HG02623 (cell line): ENCODE data around the gene C14orf180.

ENCODE experiments used
- ATAC-seq: cut with Tn5 transposase; IDR thresholded peaks from one replicate; pipeline ENCODE4 v1.9.1; 2021; ENCODE audit warnings: moderate library complexity; ENCODE audit not compliant: unreplicated experiment

C14orf180 gene

GRCh38 chr14:104560586-104560945 is 19.0 kb upstream of the C14orf180 start:
- no peak for ATAC-seq

- no peak for ATAC-seq
These were observed 18.4 kb upstream of the C14orf180 start for GRCh38 chr14:104561124-104561557.

DNA sequence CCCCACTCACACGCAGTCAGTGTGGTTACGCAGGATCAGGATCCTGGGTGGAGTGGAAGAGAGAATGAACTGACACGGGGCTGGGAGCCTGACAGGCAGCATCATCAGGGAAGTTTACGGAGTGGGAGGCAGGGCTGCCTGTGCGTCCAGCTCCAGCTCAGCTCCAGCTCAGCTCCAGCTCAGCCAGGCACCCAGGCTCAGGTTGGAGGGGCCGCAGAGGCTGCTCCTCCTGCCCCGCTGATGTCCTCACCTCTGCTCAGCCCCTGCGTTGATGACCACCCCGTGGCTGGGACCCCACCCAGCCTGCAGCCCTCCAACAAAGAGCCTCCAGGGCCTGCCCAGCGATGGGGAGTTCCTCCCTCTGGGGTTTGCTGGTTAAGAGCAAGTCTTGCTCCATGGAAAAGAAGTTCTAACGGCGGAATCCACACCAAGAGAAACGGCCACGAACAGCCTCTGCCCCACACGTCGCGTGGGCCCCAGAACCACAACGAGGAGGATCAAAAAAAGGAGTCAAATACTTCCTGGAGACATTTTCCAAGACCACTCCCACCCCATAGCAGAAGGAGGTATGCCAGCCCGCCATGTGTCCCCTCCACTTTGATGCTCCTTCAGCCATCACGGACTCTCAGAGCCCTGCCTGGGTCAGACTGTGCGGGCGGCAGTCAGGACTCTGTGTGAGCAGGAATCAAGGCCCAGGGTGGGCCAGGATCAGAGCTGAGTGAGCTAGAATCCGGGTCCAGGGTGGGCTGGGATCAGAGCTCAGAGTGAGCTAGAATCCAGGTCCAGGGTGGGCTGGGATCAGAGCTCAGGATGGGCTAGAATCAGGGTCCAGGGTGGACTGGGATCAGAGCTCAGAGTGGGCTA is 17.7 kb upstream of the C14orf180 start:
- no peak for ATAC-seq

- ATAC-seq, result no peak
These were observed 17.0 kb upstream of the C14orf180 start for GRCh38 chr14:104562606-104563005.

DNA sequence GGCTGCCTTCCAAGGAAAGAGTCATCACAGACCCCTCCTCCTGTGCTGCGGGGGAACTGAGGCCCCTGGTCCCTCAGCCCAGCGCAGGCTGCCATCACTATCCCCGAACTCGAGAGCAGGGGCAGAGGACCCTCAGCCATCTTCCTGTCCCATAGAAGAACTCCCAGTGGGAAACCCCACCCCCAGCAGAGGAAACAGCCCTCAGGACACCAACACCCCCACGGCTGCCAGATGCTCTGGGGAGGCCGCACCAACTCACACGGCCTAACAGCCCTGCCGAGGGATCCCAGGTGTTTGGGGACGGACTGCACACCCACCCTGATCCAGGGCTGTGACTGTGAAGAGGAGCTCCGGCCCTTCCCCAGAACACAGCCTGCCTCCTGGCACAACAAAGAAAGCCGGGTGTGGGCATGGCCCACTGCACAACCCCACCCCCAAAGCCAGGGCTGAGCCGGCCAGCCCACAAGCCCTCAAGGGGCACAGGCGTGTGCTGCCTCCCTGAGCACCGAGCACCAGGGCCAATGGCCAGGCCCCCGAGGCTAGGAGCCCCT is 16.3 kb upstream of the C14orf180 start:
- ATAC-seq, result no peak

GRCh38 chr14:104563742-104564615 is 15.6 kb upstream of the C14orf180 start:
- ATAC-seq, result no peak

DNA sequence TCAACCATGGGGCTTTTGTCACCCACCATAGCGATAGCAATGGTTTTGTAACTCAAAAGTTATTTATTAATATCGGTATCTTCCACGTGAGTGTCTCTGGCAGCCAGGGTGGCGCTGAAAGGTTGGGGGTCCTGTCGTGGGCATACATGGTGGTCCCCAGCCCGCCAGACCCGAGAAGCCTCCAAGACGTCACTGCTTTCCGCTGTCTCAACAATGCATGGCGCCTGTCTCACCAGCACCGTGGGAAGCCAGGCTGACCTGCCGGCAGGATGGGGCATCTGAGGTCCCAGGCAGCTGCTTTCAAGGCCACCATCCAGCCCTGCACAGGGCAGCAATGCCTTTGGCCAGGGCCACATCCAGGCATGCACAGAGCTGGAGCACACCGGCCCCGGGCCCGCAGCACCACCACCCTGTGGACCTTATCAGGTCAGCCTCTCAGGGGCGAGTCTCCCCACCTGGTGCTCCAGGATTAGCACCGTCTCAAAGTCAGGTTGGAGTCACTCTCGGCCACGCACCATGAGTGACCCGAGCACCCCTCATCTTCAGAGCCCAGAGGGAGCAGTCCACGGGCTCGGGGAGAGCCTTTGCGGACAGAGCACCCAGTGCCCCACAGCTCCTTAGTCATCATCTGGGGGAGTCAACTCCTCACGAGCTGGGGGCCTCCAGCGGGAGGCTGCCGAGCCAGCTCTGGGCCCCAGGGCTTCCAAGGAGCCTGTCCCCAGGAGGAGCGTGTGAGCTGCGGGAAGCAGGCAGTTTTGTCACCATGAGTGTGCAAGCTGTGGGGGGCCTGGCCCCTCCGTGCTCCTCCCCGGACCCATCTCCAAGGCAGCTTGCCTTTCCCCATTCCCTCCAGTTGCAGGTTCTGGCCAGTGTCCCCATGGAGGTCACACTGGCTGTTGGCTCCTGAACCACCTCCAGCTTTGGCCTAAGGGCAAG is 14.6 kb upstream of the C14orf180 start:
- no peak for ATAC-seq

DNA sequence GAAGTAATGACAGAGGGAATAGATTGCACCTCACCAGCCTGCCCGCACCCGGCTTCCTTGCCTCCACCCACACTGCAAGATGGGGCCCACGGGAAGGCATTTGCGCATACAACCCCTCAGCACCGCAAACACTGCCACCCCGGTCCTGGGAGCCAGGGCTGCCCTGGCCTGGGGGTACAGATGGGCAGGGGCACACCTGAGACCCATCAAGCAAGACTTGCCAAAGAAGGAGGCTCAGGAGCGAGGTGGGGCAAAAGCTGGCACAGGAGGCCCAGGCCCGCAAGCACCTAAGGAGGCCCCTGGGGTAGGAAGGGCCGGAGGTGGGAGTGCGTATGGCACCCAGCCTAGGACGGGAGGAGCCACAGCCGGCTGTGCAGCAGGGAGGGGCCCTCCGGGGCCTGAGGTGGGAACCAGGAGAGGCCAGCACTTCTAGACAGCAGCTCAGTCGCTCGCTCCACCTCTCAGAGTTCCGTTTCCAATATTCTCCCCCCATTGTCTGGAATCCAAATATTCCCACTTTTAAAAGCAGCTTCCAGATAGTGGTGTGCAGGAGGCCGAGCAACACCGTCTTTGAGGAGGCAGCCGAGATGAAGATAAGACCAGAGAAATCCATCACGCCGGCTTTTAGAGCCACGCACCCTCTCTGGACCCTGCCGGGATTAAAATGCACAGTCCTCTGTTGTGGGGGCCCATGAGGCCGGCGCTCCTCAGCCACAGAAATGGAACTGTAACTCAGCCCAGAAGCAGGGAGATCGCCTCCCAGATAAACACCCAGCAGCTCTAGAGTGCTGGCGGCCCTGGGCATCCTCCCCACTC is 12.2 kb upstream of the C14orf180 start:
- ATAC-seq, result no peak

GRCh38 chr14:104567957-104568225 is 11.7 kb upstream of the C14orf180 start:
- ATAC-seq, result no peak

GRCh38 chr14:104568620-104569019 is 10.9 kb upstream of the C14orf180 start:
- no peak for ATAC-seq

DNA sequence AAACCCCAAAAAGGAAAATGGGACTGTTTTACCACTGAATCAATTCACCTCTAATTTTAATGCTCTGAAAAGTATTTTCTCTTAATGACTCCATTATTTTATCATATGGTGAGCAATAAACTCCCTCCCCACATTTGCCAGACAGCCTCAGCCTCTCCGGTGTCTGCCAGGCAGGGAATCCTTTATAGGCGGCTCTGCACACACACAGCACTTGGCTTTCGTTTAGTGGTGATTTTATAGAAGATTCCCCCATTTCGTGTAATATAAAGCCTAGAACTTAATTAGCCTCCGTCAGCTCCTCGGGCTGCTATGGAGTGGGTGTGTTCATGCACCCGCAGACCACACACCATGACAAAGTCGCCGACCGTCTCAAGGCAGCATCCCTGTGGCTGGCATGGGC is 10.1 kb upstream of the C14orf180 start:
- no peak for ATAC-seq

DNA sequence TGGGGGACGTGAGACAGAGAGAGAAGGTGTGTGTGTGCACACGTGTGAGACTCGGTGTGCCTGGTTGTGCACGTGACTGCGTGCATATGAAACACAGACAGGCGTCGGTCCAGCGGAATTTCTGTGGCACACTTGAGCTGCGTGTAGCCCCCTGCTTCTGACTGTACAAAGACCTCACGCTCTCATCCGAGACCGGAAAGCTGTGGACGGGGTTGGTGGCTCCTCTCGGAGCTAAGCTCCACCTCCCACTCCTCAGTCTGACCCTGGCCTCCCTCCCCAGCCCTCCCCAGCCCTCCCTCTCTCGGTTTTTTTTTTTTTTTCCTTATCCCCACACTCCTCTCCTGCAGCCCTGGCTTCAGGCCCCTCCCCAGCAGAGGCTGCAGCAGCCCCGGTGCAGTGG is 8.3 kb upstream of the C14orf180 start:
- ATAC-seq, result no peak

- ATAC-seq, result no peak
These were observed 7.4 kb upstream of the C14orf180 start for GRCh38 chr14:104572024-104572626.

GRCh38 chr14:104572668-104573067 is 6.9 kb upstream of the C14orf180 start:
- no peak for ATAC-seq

DNA sequence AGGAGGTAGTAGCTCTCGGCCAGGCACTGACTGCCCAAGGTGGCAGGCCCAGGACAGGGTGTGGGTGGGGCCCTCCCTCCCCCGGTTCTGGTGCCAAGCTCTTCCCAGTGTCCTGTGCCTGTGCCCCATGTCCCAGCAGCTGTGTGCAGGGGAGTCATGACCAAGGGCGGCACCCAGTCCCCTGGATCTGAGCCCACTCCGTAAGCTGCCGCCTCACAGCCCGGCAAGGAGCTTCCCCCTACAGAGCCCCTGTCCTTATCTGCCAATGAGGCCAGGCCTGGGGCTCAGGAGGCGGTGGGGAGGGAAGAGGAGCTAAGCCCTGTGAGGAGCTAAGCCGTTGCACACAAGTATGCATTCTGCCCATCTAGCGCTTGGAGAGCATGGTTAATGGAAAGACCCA is 5.6 kb upstream of the C14orf180 start:
- no peak for ATAC-seq

DNA sequence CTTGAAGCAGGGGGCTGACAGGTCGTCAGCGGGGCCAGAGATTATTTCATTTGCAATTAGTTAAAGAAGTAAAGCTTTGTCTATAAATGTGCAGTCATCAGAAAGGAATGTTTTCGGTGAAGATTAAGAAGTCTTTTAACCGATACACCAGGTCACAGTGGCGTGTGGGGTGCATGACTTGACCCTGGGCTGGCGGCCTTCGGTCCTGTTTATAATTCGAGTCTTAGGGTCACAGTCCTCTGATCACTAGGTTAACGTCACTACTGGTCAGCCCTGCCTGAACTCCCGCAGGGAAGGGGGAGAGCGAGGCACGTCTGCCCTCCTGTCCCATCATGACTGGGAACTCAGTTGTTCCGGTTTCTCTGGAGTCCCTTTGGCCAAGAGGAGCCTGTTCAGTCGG is 5.0 kb upstream of the C14orf180 start:
- no peak for ATAC-seq

- ATAC-seq, result no peak
These were observed 4.5 kb upstream of the C14orf180 start for GRCh38 chr14:104574978-104575583.

DNA sequence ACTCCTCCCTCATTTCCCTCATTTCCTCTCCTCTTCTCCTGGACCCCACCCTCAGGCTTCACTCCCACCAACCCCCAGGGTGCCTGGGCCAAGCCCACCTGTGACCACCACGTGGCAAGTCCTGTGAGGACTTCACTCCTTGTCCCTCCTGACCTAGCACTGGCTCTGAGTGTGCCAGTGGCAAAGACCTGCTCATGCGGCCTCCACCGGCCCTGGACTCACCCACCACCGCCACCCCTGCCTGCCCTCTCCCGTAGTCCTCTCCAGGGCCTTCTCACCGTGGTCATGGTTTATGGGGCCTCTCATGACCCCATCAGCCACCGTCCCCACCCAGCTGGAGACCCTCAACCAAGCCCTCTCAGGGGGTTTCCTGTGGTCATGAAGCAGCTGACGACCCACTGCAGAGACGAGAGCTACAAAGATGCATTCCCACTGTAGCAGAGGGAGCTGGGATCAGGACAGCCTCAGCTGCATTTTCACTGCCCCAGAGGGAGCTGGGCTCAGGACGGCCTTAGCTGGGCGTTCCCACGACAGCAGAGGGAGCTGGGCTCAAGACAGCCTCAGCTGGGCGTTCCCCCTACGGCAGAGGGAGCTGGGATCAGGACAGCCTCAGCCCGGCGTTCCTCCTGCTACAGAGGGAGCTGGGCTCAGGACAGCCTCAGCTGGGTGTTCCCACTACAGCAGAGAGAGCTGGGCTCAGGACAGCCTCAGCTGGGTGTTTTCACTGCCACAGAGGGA is 3.2 kb upstream of the C14orf180 start:
- no peak for ATAC-seq

- ATAC-seq, result no peak
These were observed 2.6 kb upstream of the C14orf180 start for GRCh38 chr14:104576970-104577332.
